CD4-positive, alpha-beta memory T cell (primary cell): Measurements from ENCODE around the gene ANKRD45. TPM values are rescaled to one million over a fixed set of nuclear protein-coding genes. Genes with fewer than 3 reads are reported as not detected.

Experiments used
- CTCF ChIA-PET: fragments of 350-600 bp; sonication (Branson Sonifier 250); formaldehyde crosslinking; loops from one replicate; lab custom pipeline; 2021; ENCODE audit warnings: inconsistent platforms; ENCODE audit not compliant: partially characterized antibody; lab: Charles Lee
- POLR2A ChIA-PET: fragments of 350-600 bp; sonication (Branson Sonifier 250); formaldehyde crosslinking; loops from one replicate; lab custom pipeline; 2021; ENCODE audit not compliant: partially characterized antibody; lab: Charles Lee
- DNase-seq, 5 donors: peaks; one replicate each; pipeline versions ENCODE4 v3.0.0 to v3.0.0-alpha.2; 2020 to 2022; ENCODE audit warnings: mixed read lengths in 1 of 5
- H3K27ac ChIP-seq: one replicate; pipeline ENCODE4 v1.7.0; 2013; ENCODE audit warnings: low read depth, low read length
- H3K27me3 ChIP-seq: 2 replicates; pipeline ENCODE4 v1.7.0; 2013; ENCODE audit warnings: mild to moderate bottlenecking, low read length, moderate library complexity; ENCODE audit not compliant: insufficient read depth
- H3K36me3 ChIP-seq: 2 replicates; pipeline ENCODE4 v1.7.0; 2013; ENCODE audit warnings: mild to moderate bottlenecking, low read length, moderate library complexity; ENCODE audit not compliant: insufficient read depth
- H3K4me1 ChIP-seq: 2 replicates; pipeline ENCODE4 v1.7.0; 2013; ENCODE audit warnings: mild to moderate bottlenecking, low read length, moderate library complexity; ENCODE audit not compliant: insufficient read depth
- H3K4me3 ChIP-seq, 2 donors: one replicate each; pipeline ENCODE4 v1.7.0; 2013; ENCODE audit warnings: low read length in 2 of 2, mild to moderate bottlenecking in 1 of 2
- H3K9me3 ChIP-seq, 2 donors: one replicate each; pipeline ENCODE4 v1.7.0; 2013; ENCODE audit warnings: low read length in 2 of 2, control low read depth in 1 of 2; ENCODE audit not compliant: control insufficient read depth in 1 of 2
- H3K27ac Mint-ChIP-seq, 7 donors: one replicate each; pipeline ENCODE4 v1.8.0; 2020 to 2021; ENCODE audit warnings: mixed read lengths in 7 of 7, mild to moderate bottlenecking in 6 of 7, inconsistent platforms in 3 of 7, moderate library complexity in 3 of 7
- H3K27me3 Mint-ChIP-seq, 2 donors: one replicate each; pipeline ENCODE4 v1.8.0; 2020 to 2021; ENCODE audit warnings: mixed read lengths in 2 of 2
- H3K36me3 Mint-ChIP-seq, 2 donors: one replicate each; pipeline ENCODE4 v1.8.0; 2020 to 2021; ENCODE audit warnings: mixed read lengths in 2 of 2, inconsistent platforms in 1 of 2, mild to moderate bottlenecking in 1 of 2
- H3K4me1 Mint-ChIP-seq, 4 donors: one replicate each; pipeline ENCODE4 v1.8.0; 2020 to 2021; ENCODE audit warnings: mixed read lengths in 4 of 4, mild to moderate bottlenecking in 1 of 4
- H3K4me3 Mint-ChIP-seq, 8 donors: one replicate each; pipeline ENCODE4 v1.8.0; 2020 to 2021; ENCODE audit warnings: mixed read lengths in 8 of 8, mild to moderate bottlenecking in 7 of 8, moderate library complexity in 6 of 8, inconsistent platforms in 3 of 8
- H3K9me3 Mint-ChIP-seq, 8 donors: one replicate each; pipeline ENCODE4 v1.8.0; 2020 to 2021; ENCODE audit warnings: mixed read lengths in 8 of 8, mild to moderate bottlenecking in 5 of 8, inconsistent platforms in 3 of 8, moderate library complexity in 1 of 8
- intact Hi-C: fragments of 100-400 bp; cut with micrococcal nuclease; formaldehyde crosslinking; loops from one replicate; pipeline ENCODE4 v1.15.1; 2023
- polyA plus RNA-seq, 2 donors: library from polyadenylated mRNA; unstranded; fragments of 300-500 nt; fragmentation: Illumina TruSeq; gene quantifications; one replicate each; pipeline ENCODE4 v1.2.3, GENCODE V29; 2021
- total RNA-seq, 2 experiments: library from RNA; stranded (reverse); gene quantifications; one replicate each; pipeline ENCODE4 v1.2.3, GENCODE V29; 2021

Gene ANKRD45, protein sequence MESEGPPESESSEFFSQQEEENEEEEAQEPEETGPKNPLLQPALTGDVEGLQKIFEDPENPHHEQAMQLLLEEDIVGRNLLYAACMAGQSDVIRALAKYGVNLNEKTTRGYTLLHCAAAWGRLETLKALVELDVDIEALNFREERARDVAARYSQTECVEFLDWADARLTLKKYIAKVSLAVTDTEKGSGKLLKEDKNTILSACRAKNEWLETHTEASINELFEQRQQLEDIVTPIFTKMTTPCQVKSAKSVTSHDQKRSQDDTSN
- total RNA-seq (not detected), polyA plus RNA-seq (not detected)

DNA sequence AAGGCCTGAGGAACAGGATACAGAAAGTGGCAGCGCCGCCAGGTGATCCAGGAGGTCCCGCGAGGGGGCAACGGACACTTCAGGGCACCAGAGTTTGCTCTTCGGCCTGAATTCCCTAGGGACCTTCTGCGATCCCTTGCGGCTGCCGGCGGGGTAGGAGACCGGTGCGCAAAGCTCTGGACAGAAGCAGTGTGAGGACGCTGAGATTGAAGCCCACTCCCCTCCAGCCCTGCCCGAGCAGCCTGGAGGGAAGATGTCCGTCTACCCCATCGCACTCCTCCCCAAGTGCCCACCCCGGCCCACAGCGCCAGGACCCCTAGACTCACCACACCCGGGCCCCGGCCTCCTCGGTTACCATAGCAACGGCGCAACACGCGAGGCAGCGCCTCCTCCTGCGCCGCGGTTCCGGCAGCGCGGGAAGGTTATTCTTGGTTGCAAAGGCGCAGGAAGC lies at the start of gene ANKRD45:
Gene ANKRD45 (minus strand): TSS at position 361 of the 451 bp plus-strand sequence. CDS start 10,433 bp downstream, outside the sequence.
- no peaks in the 10 kb centered on the region for H3K27me3 ChIP-seq
- Mint-ChIP-seq H3K36me3 (no peaks in the 10 kb centered on the region), H3K9me3 (peaks cover 0 to 3% (median 0%) of the 10 kb centered on the region in 8 donors), H3K27ac (no peak within 1 kb of the TSS), H3K27me3 (peaks cover 23 to 31% of the 10 kb centered on the region in 2 donors), H3K4me3 (peak within 1 kb of the TSS in 5 of 8 donors; percentile 60 to 71 (median 64)), H3K4me1 (peaks cover 3 to 15% (median 6%) of the 10 kb centered on the region in 4 donors)
- DNase-seq: peak in 1 of 5 donors; percentile 3
- no peak within 1 kb of the TSS for H3K27ac ChIP-seq
- no peaks in the 10 kb centered on the region for H3K4me1 ChIP-seq
- POLR2A ChIA-PET: no interaction called here
- H3K4me3 ChIP-seq: no peak within 1 kb of the TSS
- H3K9me3 ChIP-seq: no peaks in the 10 kb centered on the region
- CTCF ChIA-PET: no interaction called here
- intact Hi-C loops: no loop called here
- no peaks in the 10 kb centered on the region for H3K36me3 ChIP-seq

DNA sequence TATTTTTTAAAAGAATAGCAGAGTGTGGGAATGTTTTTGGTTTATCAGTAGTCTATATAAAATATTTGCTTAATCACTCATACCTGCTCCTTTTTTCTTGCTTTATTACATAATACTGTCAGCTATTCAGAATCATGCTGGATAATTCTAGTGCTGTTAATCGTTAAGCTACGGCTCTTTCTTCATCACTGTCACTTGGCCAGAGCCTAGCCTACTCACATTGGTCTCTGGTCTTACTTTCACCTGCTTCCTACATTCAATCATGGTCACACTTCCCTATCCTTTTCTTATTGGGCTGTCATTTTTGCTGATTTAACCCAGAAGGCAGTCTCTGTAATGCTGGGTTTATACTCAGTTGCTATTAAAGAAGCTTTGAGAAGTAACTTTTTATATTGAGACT lies 47.6 kb upstream of the ANKRD45 start:
- peaks cover 34% of the 10 kb centered on the region for H3K4me1 ChIP-seq
- H3K27ac Mint-ChIP-seq: peak overlapping the region in 4 of 7 donors; percentile 16 to 80 (median 60)
- no peak overlapping the region for H3K4me3 ChIP-seq
- no peaks in the 10 kb centered on the region for H3K27me3 ChIP-seq
- POLR2A ChIA-PET: interaction anchor here (0.9 to 4.6 kb wide), 4 partner anchors 16 to 436 kb away, joined by 3 to 56 read pairs (median 4); partner anchors contain the start of genes GAS5 and ZBTB37
- no peak for DNase-seq
- no peaks in the 10 kb centered on the region for H3K9me3 ChIP-seq
- H3K9me3 Mint-ChIP-seq: no peaks in the 10 kb centered on the region
- CTCF ChIA-PET: interaction anchor here (2.0 kb wide), 1 partner anchor 288 kb away, joined by 5 read pairs; no protein-coding TSS in a partner anchor
- H3K4me3 Mint-ChIP-seq: peak overlapping the region in 6 of 8 donors; percentile 19 to 77 (median 31)
- H3K27me3 Mint-ChIP-seq: peaks cover under 1 to 5% of the 10 kb centered on the region in 2 donors
- no peaks in the 10 kb centered on the region for H3K36me3 ChIP-seq
- peaks cover 21 to 35% of the 10 kb centered on the region in 2 donors for H3K36me3 Mint-ChIP-seq
- H3K4me1 Mint-ChIP-seq: peaks cover 30 to 50% (median 42%) of the 10 kb centered on the region in 4 donors
- no peak overlapping the region for H3K27ac ChIP-seq
- intact Hi-C loops: loop anchor here (5.0 to 10.0 kb wide), 5 partner anchors 162 to 1932 kb away; partner anchors contain the start of genes CACYBP, METTL13, RABGAP1L and RC3H1

DNA sequence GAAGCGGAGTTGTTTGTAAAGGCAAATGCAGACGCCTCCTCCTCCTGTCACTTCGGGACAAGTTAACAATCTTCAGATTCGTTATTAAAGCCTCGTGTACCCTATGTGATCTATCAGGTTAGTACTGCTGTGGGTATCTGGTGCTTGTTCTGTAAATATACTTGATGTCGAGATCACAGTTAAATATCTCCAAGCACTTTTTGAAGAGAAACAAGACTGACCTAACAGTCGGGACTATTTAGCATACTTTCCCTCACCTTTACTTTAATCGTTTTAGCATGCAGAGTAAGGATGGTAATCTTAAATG lies 45.8 kb upstream of the ANKRD45 start:
- ChIA-PET POLR2A (interaction anchor here (0.9 to 4.6 kb wide), 10 partner anchors 13 to 1284 kb away, joined by 3 to 56 read pairs (median 4); partner anchors contain the start of genes CACYBP, CENPL, DARS2 and GAS5), CTCF (interaction anchor here (1.0 to 2.3 kb wide), 3 partner anchors 239 to 973 kb away, joined by 4 to 16 read pairs (median 8); partner anchors contain the start of gene PRDX6)
- peaks cover 22 to 37% (median 30%) of the 10 kb centered on the region in 4 donors for H3K4me1 Mint-ChIP-seq
- Histone ChIP-seq H3K4me3 (peak overlapping the region; percentile 47 to 73), H3K9me3 (no peaks in the 10 kb centered on the region), H3K27ac (peak overlapping the region; percentile 78), H3K27me3 (peaks cover 5% of the 10 kb centered on the region), H3K4me1 (peaks cover 34% of the 10 kb centered on the region), H3K36me3 (no peaks in the 10 kb centered on the region)
- peaks cover 8 to 23% of the 10 kb centered on the region in 2 donors for H3K36me3 Mint-ChIP-seq
- H3K4me3 Mint-ChIP-seq: peak overlapping the region; percentile 95 to 100 (median 97)
- no peak for DNase-seq
- H3K27me3 Mint-ChIP-seq: peaks cover 9 to 12% of the 10 kb centered on the region in 2 donors
- H3K27ac Mint-ChIP-seq: peak overlapping the region; percentile 92 to 98 (median 97)
- no peaks in the 10 kb centered on the region for H3K9me3 Mint-ChIP-seq
- intact Hi-C loops: loop anchor here (1.0 to 10.0 kb wide), 10 partner anchors 109 to 1931 kb away; partner anchors contain the start of genes CACYBP, CENPL, DARS2 and METTL13

DNA sequence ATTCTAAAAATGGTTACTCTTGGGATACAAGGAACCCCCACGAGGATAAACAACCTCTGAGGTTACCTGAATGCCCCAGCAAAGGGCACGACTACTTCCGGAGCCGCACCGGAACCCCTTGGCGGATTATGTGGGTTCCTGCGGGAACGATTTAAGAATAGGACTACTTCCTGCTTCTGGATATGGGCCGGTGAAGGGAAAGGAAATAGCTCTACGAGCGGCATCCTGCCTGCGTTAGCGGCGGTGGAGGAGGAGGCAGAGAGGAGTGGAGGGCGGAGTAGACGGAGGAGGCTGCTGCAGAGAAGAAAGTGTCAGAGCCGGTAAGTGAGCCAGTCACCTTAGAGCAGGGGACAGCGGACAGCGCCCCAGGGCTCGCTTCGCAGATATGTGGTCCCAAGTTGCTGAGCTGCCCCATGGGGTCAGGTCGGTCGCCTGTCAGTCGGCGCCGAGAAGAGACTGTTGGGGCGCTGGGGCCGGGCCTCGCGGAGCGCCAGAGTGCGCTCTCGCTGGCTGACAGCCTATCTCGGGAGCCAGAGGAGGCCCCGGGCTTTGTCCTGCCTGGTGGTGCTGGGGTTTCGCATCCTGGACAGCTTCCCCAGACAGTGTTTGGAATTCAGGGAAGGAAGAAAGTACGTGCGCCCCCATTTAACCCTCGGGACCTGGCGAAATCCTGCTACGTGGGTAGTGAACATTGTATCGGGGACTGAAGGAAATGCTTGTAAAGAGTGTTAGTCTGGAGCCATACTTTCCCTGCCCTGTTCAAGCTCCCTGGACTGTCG lies 45.3 kb upstream of the ANKRD45 start, which contains the start of gene KLHL20:
Gene KLHL20 (plus strand): TSS at position 223 of the 779 bp plus-strand sequence. CDS start 1,063 bp downstream, outside the sequence.
- H3K4me3 Mint-ChIP-seq: peak within 1 kb of the TSS; percentile 95 to 100 (median 97)
- peak within 1 kb of the TSS; percentile 92 to 98 (median 97) for H3K27ac Mint-ChIP-seq
- Histone ChIP-seq H3K9me3 (no peaks in the 10 kb centered on the region), H3K4me1 (peaks cover 34% of the 10 kb centered on the region), H3K4me3 (peak within 1 kb of the TSS; percentile 47 to 73), H3K27me3 (peaks cover 5% of the 10 kb centered on the region), H3K36me3 (no peaks in the 10 kb centered on the region), H3K27ac (peak within 1 kb of the TSS; percentile 78)
- ChIA-PET CTCF (interaction anchor here (0.7 to 2.3 kb wide), 7 partner anchors 10 to 972 kb away, joined by 3 to 16 read pairs (median 4); partner anchors contain the start of gene PRDX6), POLR2A (interaction anchor here (0.6 to 4.6 kb wide), 21 partner anchors 10 to 1308 kb away, joined by 3 to 56 read pairs (median 3); partner anchors contain the start of genes CACYBP, CENPL, DARS2 and GAS5)
- H3K36me3 Mint-ChIP-seq: peaks cover 3 to 19% of the 10 kb centered on the region in 2 donors
- intact Hi-C loops: loop anchor here (1.0 to 10.0 kb wide), 10 partner anchors 110 to 1930 kb away; partner anchors contain the start of genes CACYBP, CENPL, DARS2 and METTL13
- H3K4me1 Mint-ChIP-seq: peaks cover 18 to 33% (median 25%) of the 10 kb centered on the region in 4 donors
- peaks cover 0 to 1% (median 0%) of the 10 kb centered on the region in 8 donors for H3K9me3 Mint-ChIP-seq
- peak; percentile 89 to 93 (median 91) for DNase-seq
- H3K27me3 Mint-ChIP-seq: peaks cover 14 to 15% of the 10 kb centered on the region in 2 donors

DNA sequence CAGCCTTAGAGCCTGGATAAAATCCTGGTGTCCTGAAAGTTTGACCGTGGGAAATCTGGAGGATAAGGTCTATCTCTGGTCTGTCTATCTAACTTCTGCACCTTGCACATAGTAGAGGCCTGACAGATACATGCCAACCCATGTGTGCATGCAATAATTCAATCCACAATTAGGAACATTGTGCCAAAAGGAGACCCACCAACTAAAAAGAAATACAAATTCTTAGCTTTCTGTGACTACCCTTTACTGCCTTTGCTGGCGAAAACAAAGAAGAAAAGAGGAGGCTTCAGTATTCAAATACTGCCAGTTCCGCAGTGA lies 44.7 kb upstream of the ANKRD45 start:
- no peak for DNase-seq
- Histone ChIP-seq H3K27ac (peak overlapping the region; percentile 78), H3K27me3 (peaks cover 5% of the 10 kb centered on the region), H3K4me3 (peak overlapping the region; percentile 6 to 73), H3K9me3 (no peaks in the 10 kb centered on the region), H3K36me3 (no peaks in the 10 kb centered on the region), H3K4me1 (peaks cover 34% of the 10 kb centered on the region)
- Mint-ChIP-seq H3K4me1 (peaks cover 16 to 33% (median 23%) of the 10 kb centered on the region in 4 donors), H3K27ac (peak overlapping the region; percentile 92 to 98 (median 97)), H3K27me3 (peaks cover 15 to 18% of the 10 kb centered on the region in 2 donors), H3K9me3 (peaks cover 0 to 1% (median 0%) of the 10 kb centered on the region in 8 donors), H3K36me3 (peaks cover 3 to 19% of the 10 kb centered on the region in 2 donors), H3K4me3 (peak overlapping the region; percentile 95 to 100 (median 97))
- intact Hi-C loops: loop anchor here (2.0 to 10.0 kb wide), 6 partner anchors 110 to 1930 kb away; partner anchors contain the start of genes CACYBP, CENPL, DARS2 and METTL13
- CTCF ChIA-PET: interaction anchor here (0.9 to 2.3 kb wide), 5 partner anchors 10 to 284 kb away, joined by 3 to 16 read pairs (median 4); partner anchors contain the start of gene PRDX6
- POLR2A ChIA-PET: interaction anchor here (0.6 to 4.6 kb wide), 17 partner anchors 9 to 1308 kb away, joined by 3 to 56 read pairs (median 4); partner anchors contain the start of genes CACYBP, CENPL, DARS2 and GAS5

DNA sequence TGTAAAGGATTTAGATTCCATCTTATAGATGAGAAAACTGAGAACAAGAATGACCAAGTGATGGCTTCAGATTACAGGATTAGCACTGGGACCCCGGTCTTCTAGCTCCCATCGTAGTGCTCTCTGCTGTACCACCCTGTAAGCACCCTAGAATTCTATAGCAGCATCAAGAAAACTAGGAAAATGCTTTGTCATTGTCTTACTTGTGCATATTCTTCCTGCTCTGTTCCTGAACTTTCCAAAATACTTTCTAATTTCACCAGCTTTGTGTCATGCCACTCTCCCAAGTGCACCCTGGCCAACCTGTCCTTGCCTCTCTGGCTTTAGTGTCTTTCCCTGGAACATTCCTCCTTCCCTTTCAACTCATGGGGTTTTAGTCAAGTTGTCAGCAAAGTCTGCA lies 39.1 kb upstream of the ANKRD45 start:
- H3K4me3 ChIP-seq: no peak overlapping the region
- no peaks in the 10 kb centered on the region for H3K4me1 ChIP-seq
- intact Hi-C loops: no loop called here
- H3K27me3 Mint-ChIP-seq: peaks cover 22 to 24% of the 10 kb centered on the region in 2 donors
- H3K27ac Mint-ChIP-seq: no peak overlapping the region
- no peaks in the 10 kb centered on the region for H3K36me3 ChIP-seq
- peaks cover 12% of the 10 kb centered on the region for H3K27me3 ChIP-seq
- peaks cover 0 to 1% (median 0%) of the 10 kb centered on the region in 8 donors for H3K9me3 Mint-ChIP-seq
- H3K4me1 Mint-ChIP-seq: no peaks in the 10 kb centered on the region
- no peak for DNase-seq
- no peak overlapping the region for H3K27ac ChIP-seq
- CTCF ChIA-PET: interaction anchor here (1.4 kb wide), 1 partner anchor 160 kb away, joined by 3 read pairs; the partner anchor contains the start of gene ZBTB37
- H3K36me3 Mint-ChIP-seq: no peaks in the 10 kb centered on the region
- POLR2A ChIA-PET: interaction anchor here (1.5 kb wide), 1 partner anchor 231 kb away, joined by 3 read pairs; the partner anchor contains the start of gene PRDX6
- H3K4me3 Mint-ChIP-seq: no peak overlapping the region
- no peaks in the 10 kb centered on the region for H3K9me3 ChIP-seq
